Osteocyte (in vitro differentiated cells): ENCODE data around the gene HMBS. TPM values are rescaled to one million over a fixed set of nuclear protein-coding genes. Genes with fewer than 3 reads are reported as not detected.

ENCODE experiments used
- DNase-seq: peaks from one replicate; pipeline ENCODE4 v3.0.0; 2021; ENCODE audit warnings: mixed read lengths; ENCODE audit not compliant: unreplicated experiment; ENCODE audit errors: extremely low spot score
- H3K27ac Mint-ChIP-seq: one replicate; pipeline ENCODE4 v1.8.0; 2021; ENCODE audit warnings: mild to moderate bottlenecking, mixed read lengths; ENCODE audit not compliant: unreplicated experiment
- H3K27me3 Mint-ChIP-seq: one replicate; pipeline ENCODE4 v1.8.0; 2021; ENCODE audit warnings: mixed read lengths; ENCODE audit not compliant: unreplicated experiment
- H3K36me3 Mint-ChIP-seq: one replicate; pipeline ENCODE4 v1.8.0; 2021; ENCODE audit warnings: mixed read lengths; ENCODE audit not compliant: unreplicated experiment
- H3K4me1 Mint-ChIP-seq: one replicate; pipeline ENCODE4 v1.8.0; 2021; ENCODE audit warnings: mixed read lengths; ENCODE audit not compliant: unreplicated experiment
- H3K4me3 Mint-ChIP-seq: one replicate; pipeline ENCODE4 v1.8.0; 2021; ENCODE audit warnings: mild to moderate bottlenecking, moderate library complexity, mixed read lengths; ENCODE audit not compliant: unreplicated experiment
- H3K9me3 Mint-ChIP-seq: one replicate; pipeline ENCODE4 v1.8.0; 2021; ENCODE audit warnings: mixed read lengths; ENCODE audit not compliant: unreplicated experiment
- total RNA-seq: library from RNA; stranded (reverse); gene quantifications from 2 replicates; pipeline ENCODE4 v1.2.1, GENCODE V29; 2021
- TF ChIP-seq, protein P1 (sequence below): fragments of 200-600 bp; sonication (generic); IDR thresholded peaks from 2 replicates; pipeline ENCODE4 v1.5.0; 2021; ENCODE audit warnings: antibody characterized with exemption, mild to moderate bottlenecking, moderate library complexity

Gene HMBS
- total RNA-seq, 1 donor from 2014 or later: 18.6 TPM

DNA sequence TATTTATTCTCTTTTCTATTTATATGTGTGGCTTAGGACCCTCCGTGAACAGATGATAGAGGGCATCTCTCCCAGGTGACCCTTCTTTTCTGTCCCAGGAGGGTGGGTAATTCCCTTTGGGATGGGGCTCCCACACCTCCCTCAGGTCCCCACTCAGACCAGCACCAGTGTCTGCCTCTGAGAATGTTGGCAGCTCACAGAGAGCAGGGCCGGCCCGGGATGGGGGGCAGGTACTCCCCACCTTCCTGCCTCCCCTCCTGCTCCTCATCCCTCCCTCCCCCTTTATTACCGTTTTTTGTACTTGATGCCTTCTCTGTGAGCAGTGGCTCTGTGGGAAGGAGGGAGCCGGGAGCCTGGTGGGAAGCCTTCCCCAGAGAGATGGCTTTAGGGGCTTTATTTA, 31.9 kb downstream of the HMBS start:
- Mint-ChIP-seq H3K4me1 (peaks cover 13% of the 10 kb centered on the region), H3K4me3 (no peak overlapping the region), H3K36me3 (peaks cover 29% of the 10 kb centered on the region), H3K27me3 (no peaks in the 10 kb centered on the region), H3K27ac (no peak overlapping the region), H3K9me3 (no peaks in the 10 kb centered on the region)
- TF ChIP-seq, protein P1, sequence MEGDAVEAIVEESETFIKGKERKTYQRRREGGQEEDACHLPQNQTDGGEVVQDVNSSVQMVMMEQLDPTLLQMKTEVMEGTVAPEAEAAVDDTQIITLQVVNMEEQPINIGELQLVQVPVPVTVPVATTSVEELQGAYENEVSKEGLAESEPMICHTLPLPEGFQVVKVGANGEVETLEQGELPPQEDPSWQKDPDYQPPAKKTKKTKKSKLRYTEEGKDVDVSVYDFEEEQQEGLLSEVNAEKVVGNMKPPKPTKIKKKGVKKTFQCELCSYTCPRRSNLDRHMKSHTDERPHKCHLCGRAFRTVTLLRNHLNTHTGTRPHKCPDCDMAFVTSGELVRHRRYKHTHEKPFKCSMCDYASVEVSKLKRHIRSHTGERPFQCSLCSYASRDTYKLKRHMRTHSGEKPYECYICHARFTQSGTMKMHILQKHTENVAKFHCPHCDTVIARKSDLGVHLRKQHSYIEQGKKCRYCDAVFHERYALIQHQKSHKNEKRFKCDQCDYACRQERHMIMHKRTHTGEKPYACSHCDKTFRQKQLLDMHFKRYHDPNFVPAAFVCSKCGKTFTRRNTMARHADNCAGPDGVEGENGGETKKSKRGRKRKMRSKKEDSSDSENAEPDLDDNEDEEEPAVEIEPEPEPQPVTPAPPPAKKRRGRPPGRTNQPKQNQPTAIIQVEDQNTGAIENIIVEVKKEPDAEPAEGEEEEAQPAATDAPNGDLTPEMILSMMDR: no peak
- DNase-seq: no peak

DNA sequence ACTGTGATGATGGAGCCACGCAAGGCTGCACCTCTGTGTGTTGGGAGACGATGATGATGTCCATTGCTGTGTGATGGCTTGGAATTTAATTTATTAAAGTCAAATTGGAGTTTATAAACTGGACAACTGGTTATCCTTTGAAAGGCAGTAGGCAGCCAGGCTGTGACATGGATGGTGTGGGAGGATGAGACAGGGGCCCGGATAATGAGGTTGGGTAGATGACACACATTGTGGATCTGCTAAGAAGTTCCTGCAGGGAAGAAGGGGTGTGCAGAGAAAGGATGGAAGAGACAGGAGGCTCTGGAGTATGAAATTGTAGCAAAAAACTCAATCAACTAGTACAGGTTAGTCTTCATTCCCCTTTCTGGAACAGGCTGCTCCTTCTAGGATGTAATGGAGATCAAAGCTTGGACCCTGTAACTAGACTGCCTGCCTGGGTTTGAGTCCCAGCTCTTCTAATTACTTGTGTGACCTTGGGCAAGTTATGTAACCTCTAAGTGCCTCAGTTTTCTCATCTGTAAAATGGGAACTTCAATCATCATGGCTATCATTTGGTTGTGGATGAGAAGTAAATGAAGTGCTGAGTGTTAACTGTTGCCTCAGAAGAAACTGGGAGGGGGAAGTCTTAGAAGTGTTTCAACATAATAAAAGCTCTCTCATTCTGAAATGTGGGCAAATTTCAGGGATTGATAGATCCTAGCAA, 32.5 kb downstream of the HMBS start:
- H3K4me1 Mint-ChIP-seq: peaks cover 16% of the 10 kb centered on the region
- no peaks in the 10 kb centered on the region for H3K27me3 Mint-ChIP-seq
- no peak for DNase-seq
- H3K36me3 Mint-ChIP-seq: peaks cover 26% of the 10 kb centered on the region
- no peak overlapping the region for H3K27ac Mint-ChIP-seq
- no peak overlapping the region for H3K4me3 Mint-ChIP-seq
- no peaks in the 10 kb centered on the region for H3K9me3 Mint-ChIP-seq
- TF ChIP-seq, protein P1: no peak

DNA sequence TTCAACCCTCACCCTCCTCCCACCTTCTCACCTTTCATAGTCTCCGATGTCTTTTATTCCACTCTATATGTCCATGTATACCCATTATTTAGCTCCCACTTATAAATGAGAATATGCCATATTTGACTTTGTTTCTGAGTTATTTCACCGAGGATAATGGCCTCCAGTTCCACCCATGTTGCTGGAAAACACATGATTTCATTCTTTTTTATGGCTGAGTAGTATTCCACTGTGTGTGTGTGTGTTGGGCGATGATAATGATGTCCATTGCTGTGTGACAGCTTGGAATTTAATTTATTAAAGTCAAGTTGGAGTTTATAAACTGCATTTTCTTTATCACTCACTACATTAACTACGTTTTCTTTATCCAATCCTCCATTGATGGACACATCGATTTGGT, 33.5 kb downstream of the HMBS start:
- TF ChIP-seq, protein P1: no peak
- Mint-ChIP-seq H3K27me3 (no peaks in the 10 kb centered on the region), H3K4me3 (no peak overlapping the region), H3K36me3 (peaks cover 20% of the 10 kb centered on the region), H3K27ac (no peak overlapping the region), H3K4me1 (peaks cover 25% of the 10 kb centered on the region), H3K9me3 (no peaks in the 10 kb centered on the region)
- no peak for DNase-seq

DNA sequence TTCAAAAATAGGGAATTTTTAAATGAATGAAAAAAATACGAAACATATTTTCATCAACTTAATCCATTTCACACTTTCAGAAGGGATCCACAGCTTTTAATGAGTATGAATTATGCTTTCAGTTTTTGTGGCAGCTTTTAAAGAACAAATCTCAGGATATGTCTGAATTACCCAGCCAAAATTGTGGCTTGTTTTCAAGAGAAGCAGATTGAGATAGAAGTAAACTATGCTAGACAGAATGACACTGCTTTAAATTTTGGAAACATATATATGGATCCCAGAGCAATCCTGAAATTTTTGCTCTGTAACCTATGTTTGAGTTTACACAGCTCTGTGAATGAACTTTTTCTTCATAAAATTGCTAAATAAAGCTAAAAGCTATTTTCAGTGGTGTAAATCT, 34.3 kb downstream of the HMBS start:
- Mint-ChIP-seq H3K4me1 (peaks cover 25% of the 10 kb centered on the region), H3K36me3 (peaks cover 18% of the 10 kb centered on the region), H3K27me3 (no peaks in the 10 kb centered on the region), H3K27ac (no peak overlapping the region), H3K9me3 (no peaks in the 10 kb centered on the region), H3K4me3 (no peak overlapping the region)
- no peak for DNase-seq
- TF ChIP-seq, protein P1: no peak

DNA sequence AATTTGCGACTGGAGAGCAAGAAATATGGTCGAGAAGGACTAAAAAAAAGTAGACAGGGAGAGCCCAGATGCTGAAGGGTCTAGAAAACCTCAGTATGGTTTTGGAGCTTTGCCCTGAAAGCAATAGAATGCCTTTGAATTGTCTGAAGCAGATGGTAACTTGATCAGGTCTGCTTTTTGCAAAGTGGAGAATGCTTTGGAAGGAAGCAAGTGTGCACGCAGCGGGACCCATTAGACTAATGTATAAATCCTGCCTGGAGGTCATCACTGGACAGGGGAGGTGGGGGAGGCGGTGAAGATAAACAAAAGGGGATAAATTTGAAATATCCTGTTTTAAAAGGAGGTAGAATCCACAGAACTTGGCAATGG, 35.9 kb downstream of the HMBS start:
- H3K27me3 Mint-ChIP-seq: no peaks in the 10 kb centered on the region
- DNase-seq: no peak

More for the DNA sequence above, 35.9 kb downstream of the HMBS start:
- no peaks in the 10 kb centered on the region for H3K9me3 Mint-ChIP-seq
- H3K4me1 Mint-ChIP-seq: peaks cover 25% of the 10 kb centered on the region
- TF ChIP-seq, protein P1: no peak
- peaks cover 15% of the 10 kb centered on the region for H3K36me3 Mint-ChIP-seq
- H3K27ac Mint-ChIP-seq: peak overlapping the region; percentile 97
- H3K4me3 Mint-ChIP-seq: peak overlapping the region; percentile 82
